ENCODE results near the gene SEMA7A. TPM values are rescaled to one million over a fixed set of nuclear protein-coding genes. Genes with fewer than 3 reads are reported as not detected.

Gene SEMA7A
- total and polyA plus RNA-seq, 9 of the 15 experiments (the other 6 are each of a cell fraction or from before 2014, with no cell fraction given), result 0.04 to 8.2 (median 5.4) TPM; not detected in 1

DNA sequence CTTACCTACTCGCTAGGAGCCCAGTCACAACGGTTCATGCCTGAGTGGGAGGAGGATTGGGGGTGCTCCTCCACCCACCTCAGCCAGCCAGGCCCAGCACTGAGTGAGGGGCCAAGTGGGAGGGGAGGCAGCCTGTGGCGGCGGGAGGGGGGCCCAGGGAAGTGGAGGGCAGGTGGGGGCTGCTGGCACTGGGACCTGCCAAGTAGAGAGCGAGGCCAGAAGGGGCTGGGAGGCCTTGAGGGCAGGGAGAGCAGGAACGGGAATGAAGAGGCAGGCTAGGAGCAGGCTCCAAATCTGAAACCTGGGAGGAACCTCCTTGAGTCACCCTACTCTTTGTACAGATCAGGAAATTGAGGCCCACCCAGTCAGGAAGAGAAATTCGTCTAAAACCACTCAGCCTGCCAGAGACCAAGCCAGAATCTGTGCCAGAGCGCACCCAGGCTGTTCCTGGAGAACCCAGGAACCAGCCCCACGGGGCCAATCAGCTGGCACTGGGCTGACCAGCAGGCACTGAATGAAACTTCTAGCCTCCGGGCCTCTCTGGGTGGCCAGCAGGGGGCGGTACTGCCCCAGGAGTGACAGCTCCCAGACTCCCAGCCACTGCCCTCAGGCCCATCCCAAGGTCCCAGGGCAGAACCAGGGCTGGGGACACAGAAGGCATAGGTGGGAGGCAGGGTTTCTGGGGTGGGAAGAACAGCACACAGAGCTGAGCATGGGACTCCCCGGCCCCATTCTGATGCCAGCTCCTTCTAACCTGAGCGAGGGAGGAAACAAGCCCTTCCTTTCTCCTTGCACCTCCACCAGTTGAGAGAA, 51.5 kb downstream of the SEMA7A start (continued):
- no peak for TF ChIP-seq ATF1 (CRISPR knock-in tag; IDR thresholded peaks at IDR 0.05)
- TF ChIP-seq ATF1 (tag; IDR thresholded peaks at IDR 0.05), result no peak
- TF ChIP-seq TSC22D4 (tag; IDR thresholded peaks at IDR 0.05), result no peak
- no peak for TF ChIP-seq ZNF778 (CRISPR knock-in tag; IDR thresholded peaks at IDR 0.05)
- TF ChIP-seq ZBTB8A (IDR thresholded peaks at IDR 0.05; ENCODE audit: partially characterized antibody), result no peak
- no peak for TF ChIP-seq FIP1L1 (IDR thresholded peaks at IDR 0.05; ENCODE audit: low read depth, low read length, poor library complexity, severe bottlenecking)
- no peak for TF ChIP-seq SNRNP70 (optimal IDR thresholded peaks at IDR 0.05; ENCODE audit: low read depth, low read length)
- TF ChIP-seq CREB3 (tag; conservative IDR thresholded peaks at IDR 0.05; ENCODE audit: low read depth), result no peak
- TF ChIP-seq HCFC1 (IDR thresholded peaks at IDR 0.05; ENCODE audit: low read depth, low read length), result no peak
- no peak for TF ChIP-seq NR1H2 (CRISPR knock-in tag; IDR thresholded peaks at IDR 0.05)
- TF ChIP-seq ZEB2 (IDR thresholded peaks at IDR 0.05), result no peak
- no peak for TF ChIP-seq ZNF143 (CRISPR knock-in tag; IDR thresholded peaks at IDR 0.05)
- TF ChIP-seq ZNF316 (IDR thresholded peaks at IDR 0.05), result no peak
- TF ChIP-seq KHSRP (IDR thresholded peaks at IDR 0.05), result no peak
- no peak; the same call in 1 of the 2 replicates for TF ChIP-seq JUND (IDR thresholded peaks at IDR 0.05; ENCODE audit: borderline replicate concordance, low read depth, low read length)
- peak; percentile 33; the same call in 1 of the 3 replicates for TF ChIP-seq JUND (tag; IDR thresholded peaks at IDR 0.05; ENCODE audit: borderline replicate concordance, low read depth, low read length)
- no peak for TF ChIP-seq NFATC3 (IDR thresholded peaks at IDR 0.05)
- no peak for TF ChIP-seq NR4A1 (CRISPR knock-in tag; IDR thresholded peaks at IDR 0.05)
- TF ChIP-seq NR4A1 (tag; IDR thresholded peaks at IDR 0.05), result no peak
- no peak for TF ChIP-seq FOXA1 (IDR thresholded peaks at IDR 0.05; ENCODE audit: borderline replicate concordance)
- 0 out of 2 replicates have a peak, but pooled peaks have one; percentile 45 for TF ChIP-seq SP1 (CRISPR knock-in tag; IDR thresholded peaks at IDR 0.05)
- peak; percentile 99 for TF ChIP-seq SMC3 (conservative IDR thresholded peaks at IDR 0.05; ENCODE audit: insufficient read depth, low read depth, low read length)
- no peak for TF ChIP-seq CEBPZ (IDR thresholded peaks at IDR 0.05; ENCODE audit: borderline replicate concordance, low read depth, low read length)
- no peak for TF ChIP-seq ZKSCAN1 (IDR thresholded peaks at IDR 0.05; ENCODE audit: low read depth, low read length)
- no peak for TF ChIP-seq ZNF224 (CRISPR knock-in tag; IDR thresholded peaks at IDR 0.05)
- TF ChIP-seq IRF2 (CRISPR knock-in tag; IDR thresholded peaks at IDR 0.05), result no peak

Data from K562 (cell line).